H1 (cell line): ENCODE data around the gene TNXB. TPM values are rescaled to one million over a fixed set of nuclear protein-coding genes. Genes with fewer than 3 reads are reported as not detected.
A peak's percentile ranks its signal among the peaks of the same experiment; 100 is the strongest.

ENCODE experiments used
- BACH1 ChIP-seq: IDR thresholded peaks from 2 replicates; pipeline ENCODE4 v1.6.1; 2012; ENCODE audit warnings: low read length, improper control_type of control experiment
- BRCA1 ChIP-seq: IDR thresholded peaks from 2 replicates; pipeline ENCODE4 v1.6.1; 2012; ENCODE audit warnings: low read depth, low read length, improper control_type of control experiment
- RAD21 ChIP-seq, 2 experiments: IDR thresholded peaks in 1 of 2; conservative IDR thresholded peaks in 1 of 2; 2 replicates each; pipeline ENCODE4 v1.6.1; 2011; ENCODE audit warnings: low read depth in 2 of 2, low read length in 2 of 2, improper control_type of control experiment in 1 of 2, inconsistent platforms in 1 of 2, mild to moderate bottlenecking in 1 of 2, moderate library complexity in 1 of 2
- SAP30 ChIP-seq: fragments of 300-600 bp; sonication (generic); IDR thresholded peaks from 2 replicates; pipeline ENCODE4 v1.7.1; 2012; ENCODE audit warnings: low read length, moderate library complexity, mild to moderate bottlenecking, inconsistent platforms; ENCODE audit not compliant: insufficient read depth, insufficient replicate concordance
- polyA plus RNA-seq, 7 experiments: library from polyadenylated mRNA; depleted of rRNA in 3 of 7; stranded (reverse) in 5 of 7; unstranded in 2 of 7; fragments of >200 nt in 5 of 7; fragments of 200-250 nt in 2 of 7; gene quantifications; 1 replicate in 5 of 7; 2 replicates in 1 of 7; 4 replicates in 1 of 7; pipeline versions ENCODE4 v1.2.1 to v1.2.3, GENCODE V29; 2011 to 2013; ENCODE audit warnings: missing spikeins in 2 of 7, mixed read lengths in 2 of 7
- total RNA-seq: library from RNA; stranded (reverse); fragmentation: NEBNext Ultra II Directional; extraction: Animal tissue kit (Norgen Biotek cat#: 25700); gene quantifications from 2 replicates; pipeline ENCODE4 v1.2.1, GENCODE V29; 2021

The TNXB gene
- total and polyA plus RNA-seq, 2 of the 8 experiments (the other 6 are each of a cell fraction or from before 2014, with no cell fraction given), result 3.1 to 4.8 TPM

- TF ChIP-seq RAD21 (IDR thresholded peaks at IDR 0.05 in 1 of 2, conservative IDR thresholded peaks at IDR 0.05 in 1 of 2; ENCODE audit: low read depth in 2 of 2, low read length in 2 of 2), result peak; percentile 60 to 74
- no peak for TF ChIP-seq SAP30
- TF ChIP-seq BACH1, result no peak
- TF ChIP-seq BRCA1, result no peak
Observed at GRCh38 chr6:32047855-32048766, 61.0 kb downstream of the TNXB start (continued).
